Endothelial cell of umbilical vein (primary cell): ENCODE results near the gene TMEM59L.

ENCODE experiments used
- GATA2 ChIP-seq: IDR thresholded peaks from 2 replicates; pipeline ENCODE4 v1.7.0; 2011; ENCODE audit warnings: low read depth, mild to moderate bottlenecking, moderate library complexity, mixed read lengths, low read length; ENCODE audit not compliant: insufficient read length, insufficient read depth
- JUN ChIP-seq: IDR thresholded peaks from 2 replicates; pipeline ENCODE4 v1.6.1; 2011; ENCODE audit warnings: borderline replicate concordance, low read depth; ENCODE audit not compliant: insufficient read length, insufficient read depth
- POLR2AphosphoS5 ChIP-seq: IDR thresholded peaks from 2 replicates; pipeline ENCODE4 v1.6.1; 2012; ENCODE audit warnings: low read depth, mild to moderate bottlenecking, control low read depth, low read length, moderate library complexity; ENCODE audit not compliant: insufficient read depth
- TF ChIP-seq, protein P1 (sequence below), 2 donors: IDR thresholded peaks; 1 replicate in 1 of 2; 2 replicates in 1 of 2; pipeline ENCODE4 v1.5.1; 2011; ENCODE audit warnings: low read length in 2 of 2, mild to moderate bottlenecking in 2 of 2, moderate library complexity in 2 of 2, control low read depth in 1 of 2, inconsistent platforms in 1 of 2, low read depth in 1 of 2; ENCODE audit not compliant: insufficient read depth in 1 of 2; ENCODE audit errors: extremely low read depth in 1 of 2

DNA sequence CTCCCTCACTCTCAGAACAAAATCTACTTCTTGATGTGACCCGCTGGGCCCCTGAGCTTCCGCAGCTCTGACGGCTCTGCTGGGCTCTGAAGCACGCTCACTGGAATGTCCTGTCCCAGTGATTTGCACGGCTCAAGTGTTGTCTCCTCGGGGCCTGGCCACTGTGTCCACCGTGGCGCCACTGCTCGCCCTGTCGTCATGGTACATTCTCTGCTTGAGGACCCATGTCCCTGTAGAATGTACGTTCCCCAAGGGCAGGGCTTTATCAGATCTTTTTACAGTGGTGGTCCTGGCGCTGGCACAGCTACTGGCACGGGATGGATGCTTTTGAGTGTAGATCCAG lies 36.3 kb downstream of the TMEM59L start:
- TF ChIP-seq GATA2 (no peak), POLR2AphosphoS5 (no peak), JUN (no peak)
- TF ChIP-seq, protein P1, sequence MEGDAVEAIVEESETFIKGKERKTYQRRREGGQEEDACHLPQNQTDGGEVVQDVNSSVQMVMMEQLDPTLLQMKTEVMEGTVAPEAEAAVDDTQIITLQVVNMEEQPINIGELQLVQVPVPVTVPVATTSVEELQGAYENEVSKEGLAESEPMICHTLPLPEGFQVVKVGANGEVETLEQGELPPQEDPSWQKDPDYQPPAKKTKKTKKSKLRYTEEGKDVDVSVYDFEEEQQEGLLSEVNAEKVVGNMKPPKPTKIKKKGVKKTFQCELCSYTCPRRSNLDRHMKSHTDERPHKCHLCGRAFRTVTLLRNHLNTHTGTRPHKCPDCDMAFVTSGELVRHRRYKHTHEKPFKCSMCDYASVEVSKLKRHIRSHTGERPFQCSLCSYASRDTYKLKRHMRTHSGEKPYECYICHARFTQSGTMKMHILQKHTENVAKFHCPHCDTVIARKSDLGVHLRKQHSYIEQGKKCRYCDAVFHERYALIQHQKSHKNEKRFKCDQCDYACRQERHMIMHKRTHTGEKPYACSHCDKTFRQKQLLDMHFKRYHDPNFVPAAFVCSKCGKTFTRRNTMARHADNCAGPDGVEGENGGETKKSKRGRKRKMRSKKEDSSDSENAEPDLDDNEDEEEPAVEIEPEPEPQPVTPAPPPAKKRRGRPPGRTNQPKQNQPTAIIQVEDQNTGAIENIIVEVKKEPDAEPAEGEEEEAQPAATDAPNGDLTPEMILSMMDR (IDR thresholded peaks at IDR 0.05; ENCODE audit: extremely low read depth in 1 of 2, insufficient read depth in 1 of 2, low read depth in 1 of 2, low read length in 2 of 2): no peak
